ENCODE data around the gene ACACA. TPM values are rescaled to one million over a fixed set of nuclear protein-coding genes. Genes with fewer than 3 reads are reported as not detected.

Gene ACACA
- total and polyA plus RNA-seq, 2 experiments from 2014 or later = 59.6 to 164 TPM

DNA sequence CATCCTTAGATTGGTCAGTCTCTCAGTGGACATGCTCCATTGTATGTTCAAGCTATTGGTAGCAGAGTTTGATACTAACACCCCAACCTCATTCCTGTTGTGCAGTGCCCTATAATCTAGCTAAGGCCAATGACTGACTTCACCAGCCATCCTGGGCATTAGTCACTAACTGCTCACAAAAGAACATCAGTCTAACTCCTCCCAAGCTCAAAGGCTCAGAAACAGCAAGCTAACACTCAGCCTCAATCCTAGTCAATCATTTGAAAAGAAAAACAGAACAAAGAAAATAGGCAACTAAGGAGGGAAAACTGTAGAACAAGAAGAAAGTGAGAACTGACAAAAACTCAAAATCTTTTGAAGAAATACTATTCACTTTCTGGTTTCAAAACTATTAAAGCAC is 229.9 kb downstream of the ACACA start (continued):
- TF ChIP-seq, protein P1, sequence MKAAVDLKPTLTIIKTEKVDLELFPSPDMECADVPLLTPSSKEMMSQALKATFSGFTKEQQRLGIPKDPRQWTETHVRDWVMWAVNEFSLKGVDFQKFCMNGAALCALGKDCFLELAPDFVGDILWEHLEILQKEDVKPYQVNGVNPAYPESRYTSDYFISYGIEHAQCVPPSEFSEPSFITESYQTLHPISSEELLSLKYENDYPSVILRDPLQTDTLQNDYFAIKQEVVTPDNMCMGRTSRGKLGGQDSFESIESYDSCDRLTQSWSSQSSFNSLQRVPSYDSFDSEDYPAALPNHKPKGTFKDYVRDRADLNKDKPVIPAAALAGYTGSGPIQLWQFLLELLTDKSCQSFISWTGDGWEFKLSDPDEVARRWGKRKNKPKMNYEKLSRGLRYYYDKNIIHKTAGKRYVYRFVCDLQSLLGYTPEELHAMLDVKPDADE (IDR thresholded peaks at IDR 0.05) = no peak
- TF ChIP-seq JUNB (IDR thresholded peaks at IDR 0.05; ENCODE audit: unreplicated experiment) = no peak

DNA sequence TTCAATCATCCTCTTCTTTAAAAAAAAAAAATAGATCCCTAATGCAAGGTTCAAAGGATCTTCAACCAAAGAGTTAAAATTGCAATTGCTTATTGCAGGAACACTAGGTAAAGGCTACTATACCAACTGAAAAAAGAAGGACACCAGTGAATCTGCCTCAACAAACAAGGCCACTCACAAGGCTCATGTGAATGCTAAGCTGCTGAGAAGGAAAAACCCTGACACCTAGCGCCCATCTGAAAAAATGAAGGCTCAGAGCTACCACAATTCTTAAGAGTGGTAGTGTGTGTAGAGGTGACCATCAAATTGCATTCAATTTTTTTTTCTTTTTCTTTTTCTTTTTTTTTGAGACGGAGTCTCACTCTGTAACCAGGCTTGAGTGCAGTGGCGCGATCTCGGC is 232.4 kb downstream of the ACACA start:
- Histone ChIP-seq H3K4me3 (no peak overlapping the region), H3K4me2 (no peak overlapping the region), H3K36me3 (ENCODE audit: insufficient read depth) (peaks cover 18% of the 10 kb centered on the region; the same call in 1 of the 2 replicates), H4K20me1 (replicated peaks; ENCODE audit: insufficient read depth) (no peaks in the 10 kb centered on the region), H3K27ac (ENCODE audit: low read depth) (peak overlapping the region; percentile 27; the same call in 1 of the 2 replicates), H2AFZ (no peak overlapping the region), H3K27me3 (ENCODE audit: insufficient read depth) (no peaks in the 10 kb centered on the region), H3K79me2 (replicated peaks; ENCODE audit: insufficient read depth) (no peaks in the 10 kb centered on the region), H3K4me1 (ENCODE audit: insufficient read depth) (peaks cover 43% of the 10 kb centered on the region), H3F3A (replicated peaks; ENCODE audit: low read depth) (peaks cover 6% of the 10 kb centered on the region; the same call in 1 of the 2 replicates), H3K9me2 (ENCODE audit: insufficient read depth) (no peaks in the 10 kb centered on the region)
- no peaks in the 10 kb centered on the region for H3K9me3 Mint-ChIP-seq
- DNase-seq (ENCODE audit: low spot score) = peak; percentile 88
- TF ChIP-seq, protein P2, sequence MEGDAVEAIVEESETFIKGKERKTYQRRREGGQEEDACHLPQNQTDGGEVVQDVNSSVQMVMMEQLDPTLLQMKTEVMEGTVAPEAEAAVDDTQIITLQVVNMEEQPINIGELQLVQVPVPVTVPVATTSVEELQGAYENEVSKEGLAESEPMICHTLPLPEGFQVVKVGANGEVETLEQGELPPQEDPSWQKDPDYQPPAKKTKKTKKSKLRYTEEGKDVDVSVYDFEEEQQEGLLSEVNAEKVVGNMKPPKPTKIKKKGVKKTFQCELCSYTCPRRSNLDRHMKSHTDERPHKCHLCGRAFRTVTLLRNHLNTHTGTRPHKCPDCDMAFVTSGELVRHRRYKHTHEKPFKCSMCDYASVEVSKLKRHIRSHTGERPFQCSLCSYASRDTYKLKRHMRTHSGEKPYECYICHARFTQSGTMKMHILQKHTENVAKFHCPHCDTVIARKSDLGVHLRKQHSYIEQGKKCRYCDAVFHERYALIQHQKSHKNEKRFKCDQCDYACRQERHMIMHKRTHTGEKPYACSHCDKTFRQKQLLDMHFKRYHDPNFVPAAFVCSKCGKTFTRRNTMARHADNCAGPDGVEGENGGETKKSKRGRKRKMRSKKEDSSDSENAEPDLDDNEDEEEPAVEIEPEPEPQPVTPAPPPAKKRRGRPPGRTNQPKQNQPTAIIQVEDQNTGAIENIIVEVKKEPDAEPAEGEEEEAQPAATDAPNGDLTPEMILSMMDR (conservative IDR thresholded peaks at IDR 0.05; ENCODE audit: low read depth in 2 of 2) = peak; percentile 69 to 88
- TF ChIP-seq, protein P3, sequence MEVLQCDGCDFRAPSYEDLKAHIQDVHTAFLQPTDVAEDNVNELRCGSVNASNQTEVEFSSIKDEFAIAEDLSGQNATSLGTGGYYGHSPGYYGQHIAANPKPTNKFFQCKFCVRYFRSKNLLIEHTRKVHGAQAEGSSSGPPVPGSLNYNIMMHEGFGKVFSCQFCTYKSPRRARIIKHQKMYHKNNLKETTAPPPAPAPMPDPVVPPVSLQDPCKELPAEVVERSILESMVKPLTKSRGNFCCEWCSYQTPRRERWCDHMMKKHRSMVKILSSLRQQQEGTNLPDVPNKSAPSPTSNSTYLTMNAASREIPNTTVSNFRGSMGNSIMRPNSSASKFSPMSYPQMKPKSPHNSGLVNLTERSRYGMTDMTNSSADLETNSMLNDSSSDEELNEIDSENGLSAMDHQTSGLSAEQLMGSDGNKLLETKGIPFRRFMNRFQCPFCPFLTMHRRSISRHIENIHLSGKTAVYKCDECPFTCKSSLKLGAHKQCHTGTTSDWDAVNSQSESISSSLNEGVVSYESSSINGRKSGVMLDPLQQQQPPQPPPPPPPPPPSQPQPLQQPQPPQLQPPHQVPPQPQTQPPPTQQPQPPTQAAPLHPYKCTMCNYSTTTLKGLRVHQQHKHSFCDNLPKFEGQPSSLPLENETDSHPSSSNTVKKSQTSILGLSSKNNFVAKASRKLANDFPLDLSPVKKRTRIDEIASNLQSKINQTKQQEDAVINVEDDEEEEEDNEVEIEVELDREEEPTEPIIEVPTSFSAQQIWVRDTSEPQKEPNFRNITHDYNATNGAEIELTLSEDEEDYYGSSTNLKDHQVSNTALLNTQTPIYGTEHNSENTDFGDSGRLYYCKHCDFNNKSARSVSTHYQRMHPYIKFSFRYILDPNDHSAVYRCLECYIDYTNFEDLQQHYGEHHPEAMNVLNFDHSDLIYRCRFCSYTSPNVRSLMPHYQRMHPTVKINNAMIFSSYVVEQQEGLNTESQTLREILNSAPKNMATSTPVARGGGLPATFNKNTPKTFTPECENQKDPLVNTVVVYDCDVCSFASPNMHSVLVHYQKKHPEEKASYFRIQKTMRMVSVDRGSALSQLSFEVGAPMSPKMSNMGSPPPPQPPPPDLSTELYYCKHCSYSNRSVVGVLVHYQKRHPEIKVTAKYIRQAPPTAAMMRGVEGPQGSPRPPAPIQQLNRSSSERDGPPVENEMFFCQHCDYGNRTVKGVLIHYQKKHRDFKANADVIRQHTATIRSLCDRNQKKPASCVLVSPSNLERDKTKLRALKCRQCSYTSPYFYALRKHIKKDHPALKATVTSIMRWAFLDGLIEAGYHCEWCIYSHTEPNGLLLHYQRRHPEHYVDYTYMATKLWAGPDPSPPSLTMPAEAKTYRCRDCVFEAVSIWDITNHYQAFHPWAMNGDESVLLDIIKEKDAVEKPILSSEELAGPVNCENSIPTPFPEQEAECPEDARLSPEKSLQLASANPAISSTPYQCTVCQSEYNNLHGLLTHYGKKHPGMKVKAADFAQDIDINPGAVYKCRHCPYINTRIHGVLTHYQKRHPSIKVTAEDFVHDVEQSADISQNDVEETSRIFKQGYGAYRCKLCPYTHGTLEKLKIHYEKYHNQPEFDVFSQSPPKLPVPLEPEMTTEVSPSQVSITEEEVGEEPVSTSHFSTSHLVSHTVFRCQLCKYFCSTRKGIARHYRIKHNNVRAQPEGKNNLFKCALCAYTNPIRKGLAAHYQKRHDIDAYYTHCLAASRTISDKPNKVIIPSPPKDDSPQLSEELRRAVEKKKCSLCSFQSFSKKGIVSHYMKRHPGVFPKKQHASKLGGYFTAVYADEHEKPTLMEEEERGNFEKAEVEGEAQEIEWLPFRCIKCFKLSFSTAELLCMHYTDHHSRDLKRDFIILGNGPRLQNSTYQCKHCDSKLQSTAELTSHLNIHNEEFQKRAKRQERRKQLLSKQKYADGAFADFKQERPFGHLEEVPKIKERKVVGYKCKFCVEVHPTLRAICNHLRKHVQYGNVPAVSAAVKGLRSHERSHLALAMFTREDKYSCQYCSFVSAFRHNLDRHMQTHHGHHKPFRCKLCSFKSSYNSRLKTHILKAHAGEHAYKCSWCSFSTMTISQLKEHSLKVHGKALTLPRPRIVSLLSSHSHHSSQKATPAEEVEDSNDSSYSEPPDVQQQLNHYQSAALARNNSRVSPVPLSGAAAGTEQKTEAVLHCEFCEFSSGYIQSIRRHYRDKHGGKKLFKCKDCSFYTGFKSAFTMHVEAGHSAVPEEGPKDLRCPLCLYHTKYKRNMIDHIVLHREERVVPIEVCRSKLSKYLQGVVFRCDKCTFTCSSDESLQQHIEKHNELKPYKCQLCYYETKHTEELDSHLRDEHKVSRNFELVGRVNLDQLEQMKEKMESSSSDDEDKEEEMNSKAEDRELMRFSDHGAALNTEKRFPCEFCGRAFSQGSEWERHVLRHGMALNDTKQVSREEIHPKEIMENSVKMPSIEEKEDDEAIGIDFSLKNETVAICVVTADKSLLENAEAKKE (CRISPR knock-in tag; IDR thresholded peaks at IDR 0.05) = no peak
- H3K4me1 Mint-ChIP-seq = peaks cover 46% of the 10 kb centered on the region
- H3K27me3 Mint-ChIP-seq (ENCODE audit: insufficient read depth, low read depth, poor library complexity) = no peaks in the 10 kb centered on the region
- H3K36me3 Mint-ChIP-seq (ENCODE audit: low read depth) = peaks cover 17% of the 10 kb centered on the region; the same call in 2 of the 3 replicates
- H3K27ac Mint-ChIP-seq = peak overlapping the region; percentile 91; the same call in 1 of the 2 replicates
- peak; percentile 92 for ATAC-seq
- no peak overlapping the region for H3K4me3 Mint-ChIP-seq

All from GM23338 (cell line).